C4-2B (cell line): ENCODE measurements around the gene SGIP1.

Source experiments
- ZFX ChIP-seq: fragments of 450-650 bp; IDR thresholded peaks from 2 replicates; pipeline ENCODE4 v1.6.1; 2017
- TF ChIP-seq, protein P1 (sequence below): fragments of 450-650 bp; conservative IDR thresholded peaks from 2 replicates; pipeline ENCODE4 v1.5.1; 2017; ENCODE audit warnings: mild to moderate bottlenecking

DNA sequence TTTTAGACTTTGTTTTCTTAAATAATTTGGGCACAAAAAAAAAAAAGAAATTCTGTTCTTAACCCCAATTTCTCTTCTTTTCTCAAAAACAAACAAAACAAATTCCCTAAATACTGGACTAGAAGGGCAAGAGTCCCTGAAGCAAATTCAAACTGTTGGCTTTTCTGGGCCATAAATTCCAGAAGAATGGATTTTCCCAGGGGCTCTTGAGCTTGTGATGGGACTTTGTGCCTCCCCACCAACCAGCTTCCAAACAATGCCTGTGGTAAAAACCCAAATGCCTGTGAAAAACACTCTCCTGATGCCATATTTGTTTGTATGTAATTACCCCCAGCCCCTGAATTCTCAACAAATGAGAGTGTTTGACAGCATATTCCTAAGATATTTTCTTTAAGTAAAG is 55.4 kb downstream of the SGIP1 start:
- TF ChIP-seq, protein P1, sequence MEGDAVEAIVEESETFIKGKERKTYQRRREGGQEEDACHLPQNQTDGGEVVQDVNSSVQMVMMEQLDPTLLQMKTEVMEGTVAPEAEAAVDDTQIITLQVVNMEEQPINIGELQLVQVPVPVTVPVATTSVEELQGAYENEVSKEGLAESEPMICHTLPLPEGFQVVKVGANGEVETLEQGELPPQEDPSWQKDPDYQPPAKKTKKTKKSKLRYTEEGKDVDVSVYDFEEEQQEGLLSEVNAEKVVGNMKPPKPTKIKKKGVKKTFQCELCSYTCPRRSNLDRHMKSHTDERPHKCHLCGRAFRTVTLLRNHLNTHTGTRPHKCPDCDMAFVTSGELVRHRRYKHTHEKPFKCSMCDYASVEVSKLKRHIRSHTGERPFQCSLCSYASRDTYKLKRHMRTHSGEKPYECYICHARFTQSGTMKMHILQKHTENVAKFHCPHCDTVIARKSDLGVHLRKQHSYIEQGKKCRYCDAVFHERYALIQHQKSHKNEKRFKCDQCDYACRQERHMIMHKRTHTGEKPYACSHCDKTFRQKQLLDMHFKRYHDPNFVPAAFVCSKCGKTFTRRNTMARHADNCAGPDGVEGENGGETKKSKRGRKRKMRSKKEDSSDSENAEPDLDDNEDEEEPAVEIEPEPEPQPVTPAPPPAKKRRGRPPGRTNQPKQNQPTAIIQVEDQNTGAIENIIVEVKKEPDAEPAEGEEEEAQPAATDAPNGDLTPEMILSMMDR, result no peak
- TF ChIP-seq ZFX, result no peak
